ENCODE measurements around the gene RFNG. TPM values are rescaled to one million over a fixed set of nuclear protein-coding genes. Genes with fewer than 3 reads are reported as not detected.

Gene RFNG
- total RNA-seq, 1 donor from 2014 or later = 21.1 TPM

- DNase-seq = no peak
Observed at GRCh38 chr17:82018152-82018988, 33.2 kb downstream of the RFNG start.

GRCh38 chr17:82017612-82018151 is 33.9 kb downstream of the RFNG start:
- DNase-seq = no peak
- intact Hi-C loops (cut with micrococcal nuclease) = no loop called here
- H3K27me3 ChIP-seq (ENCODE audit: low read depth) = no peaks in the 10 kb centered on the region
- no peak overlapping the region for H3K4me3 ChIP-seq
- no peak overlapping the region for H3K27ac ChIP-seq (replicated peaks)
- H3K9me3 ChIP-seq (replicated peaks) = no peaks in the 10 kb centered on the region
- TF ChIP-seq, protein P1, sequence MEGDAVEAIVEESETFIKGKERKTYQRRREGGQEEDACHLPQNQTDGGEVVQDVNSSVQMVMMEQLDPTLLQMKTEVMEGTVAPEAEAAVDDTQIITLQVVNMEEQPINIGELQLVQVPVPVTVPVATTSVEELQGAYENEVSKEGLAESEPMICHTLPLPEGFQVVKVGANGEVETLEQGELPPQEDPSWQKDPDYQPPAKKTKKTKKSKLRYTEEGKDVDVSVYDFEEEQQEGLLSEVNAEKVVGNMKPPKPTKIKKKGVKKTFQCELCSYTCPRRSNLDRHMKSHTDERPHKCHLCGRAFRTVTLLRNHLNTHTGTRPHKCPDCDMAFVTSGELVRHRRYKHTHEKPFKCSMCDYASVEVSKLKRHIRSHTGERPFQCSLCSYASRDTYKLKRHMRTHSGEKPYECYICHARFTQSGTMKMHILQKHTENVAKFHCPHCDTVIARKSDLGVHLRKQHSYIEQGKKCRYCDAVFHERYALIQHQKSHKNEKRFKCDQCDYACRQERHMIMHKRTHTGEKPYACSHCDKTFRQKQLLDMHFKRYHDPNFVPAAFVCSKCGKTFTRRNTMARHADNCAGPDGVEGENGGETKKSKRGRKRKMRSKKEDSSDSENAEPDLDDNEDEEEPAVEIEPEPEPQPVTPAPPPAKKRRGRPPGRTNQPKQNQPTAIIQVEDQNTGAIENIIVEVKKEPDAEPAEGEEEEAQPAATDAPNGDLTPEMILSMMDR (IDR thresholded peaks at IDR 0.05; ENCODE audit: borderline replicate concordance) = no peak
- H3K4me1 ChIP-seq = peaks cover 46% of the 10 kb centered on the region
- no peaks in the 10 kb centered on the region for H3K36me3 ChIP-seq

More at GRCh38 chr17:82018152-82018988, 33.2 kb downstream of the RFNG start:
- Histone ChIP-seq H3K27ac (replicated peaks) (no peak overlapping the region), H3K4me1 (peaks cover 42% of the 10 kb centered on the region), H3K36me3 (no peaks in the 10 kb centered on the region), H3K27me3 (ENCODE audit: low read depth) (no peaks in the 10 kb centered on the region), H3K9me3 (replicated peaks) (no peaks in the 10 kb centered on the region), H3K4me3 (no peak overlapping the region)
- TF ChIP-seq, protein P1 (IDR thresholded peaks at IDR 0.05; ENCODE audit: borderline replicate concordance) = no peak
- intact Hi-C loops (cut with micrococcal nuclease) = no loop called here

DNA sequence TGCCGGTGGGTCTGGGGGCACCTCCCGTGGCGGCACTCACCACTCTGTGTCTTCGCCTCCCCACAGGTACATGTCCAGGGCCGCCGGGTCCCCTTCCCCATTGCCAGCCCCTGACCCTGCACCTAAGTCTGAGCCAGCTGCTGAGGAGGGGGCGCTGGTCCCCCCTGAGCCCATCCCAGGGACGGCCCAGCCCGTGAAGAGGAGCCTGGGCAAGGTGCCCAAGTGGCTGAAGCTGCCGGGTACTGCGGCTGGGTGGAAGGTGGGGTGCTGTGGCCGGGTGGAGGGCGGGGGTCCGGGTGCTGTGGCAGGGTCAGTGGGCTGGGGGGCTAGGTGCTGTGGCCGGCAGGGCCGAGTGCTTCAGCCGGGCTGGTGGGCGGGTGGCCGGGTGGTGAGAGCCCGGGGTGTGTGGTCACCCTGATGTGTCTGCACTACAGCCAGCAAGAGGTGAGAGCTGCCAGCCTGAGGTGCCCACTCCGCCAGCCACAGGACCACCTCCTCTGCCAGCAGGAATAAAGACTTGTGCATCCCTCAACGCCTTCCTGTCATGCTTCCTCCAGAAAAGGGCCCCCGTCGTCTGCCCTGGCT is 34.6 kb downstream of the RFNG start:
- peaks cover 45% of the 10 kb centered on the region for H3K4me1 ChIP-seq
- intact Hi-C loops (cut with micrococcal nuclease) = no loop called here
- no peak overlapping the region for H3K4me3 ChIP-seq
- no peaks in the 10 kb centered on the region for H3K27me3 ChIP-seq (ENCODE audit: low read depth)
- H3K27ac ChIP-seq (replicated peaks) = no peak overlapping the region
- TF ChIP-seq, protein P1 (IDR thresholded peaks at IDR 0.05; ENCODE audit: borderline replicate concordance) = no peak
- no peak for DNase-seq
- H3K9me3 ChIP-seq (replicated peaks) = no peaks in the 10 kb centered on the region
- no peaks in the 10 kb centered on the region for H3K36me3 ChIP-seq

- Histone ChIP-seq H3K27ac (replicated peaks) (no peak overlapping the region), H3K9me3 (replicated peaks) (no peaks in the 10 kb centered on the region), H3K4me3 (no peak overlapping the region), H3K36me3 (no peaks in the 10 kb centered on the region), H3K4me1 (peaks cover 38% of the 10 kb centered on the region), H3K27me3 (ENCODE audit: low read depth) (no peaks in the 10 kb centered on the region)
- intact Hi-C loops (cut with micrococcal nuclease) = no loop called here
- DNase-seq = no peak
- TF ChIP-seq, protein P1 (IDR thresholded peaks at IDR 0.05; ENCODE audit: borderline replicate concordance) = no peak
Observed at GRCh38 chr17:82016061-82016874, 35.3 kb downstream of the RFNG start.

DNA sequence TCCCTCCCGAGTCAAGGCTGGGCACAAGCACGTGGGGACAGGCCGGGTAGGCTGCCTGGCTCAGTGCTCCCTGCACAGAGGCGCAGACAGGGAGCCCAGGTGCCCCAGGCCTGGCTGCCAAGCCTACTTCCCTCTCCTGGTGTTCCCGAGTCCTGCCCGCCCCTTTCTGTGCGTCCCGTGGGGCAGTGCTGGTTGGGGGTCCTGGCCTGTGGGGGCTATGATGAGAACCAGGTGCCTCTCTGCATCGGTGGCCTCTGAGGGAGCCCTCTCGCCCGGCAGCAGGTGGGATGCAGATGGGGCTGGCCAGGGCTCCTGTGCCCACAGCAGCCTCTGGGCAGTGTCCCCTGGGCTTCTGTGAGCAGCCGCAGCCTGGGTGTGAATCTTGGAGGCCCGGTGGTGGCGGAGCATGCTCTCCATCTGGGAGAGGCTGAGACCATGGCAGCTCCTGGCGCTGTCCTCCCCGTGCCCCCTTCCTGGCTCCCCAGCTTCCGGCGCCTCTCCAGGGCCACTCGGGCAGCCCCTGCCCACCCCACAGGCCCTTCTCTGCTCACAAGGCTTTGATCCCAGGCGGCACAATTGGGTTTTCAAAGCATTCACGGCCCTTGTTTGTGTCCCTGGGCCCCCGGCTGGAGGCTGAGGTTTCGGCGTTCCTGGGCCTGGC is 36.2 kb downstream of the RFNG start:
- H3K27ac ChIP-seq (replicated peaks) = no peak overlapping the region
- H3K9me3 ChIP-seq (replicated peaks) = no peaks in the 10 kb centered on the region
- TF ChIP-seq, protein P1 (IDR thresholded peaks at IDR 0.05; ENCODE audit: borderline replicate concordance) = no peak
- H3K36me3 ChIP-seq = no peaks in the 10 kb centered on the region
- intact Hi-C loops (cut with micrococcal nuclease) = no loop called here
- no peak for DNase-seq
- no peak overlapping the region for H3K4me3 ChIP-seq
- H3K4me1 ChIP-seq = peaks cover 31% of the 10 kb centered on the region
- no peaks in the 10 kb centered on the region for H3K27me3 ChIP-seq (ENCODE audit: low read depth)
